Cortex of kidney (tissue), 1 donor: ENCODE measurements around the gene NID1.

Source experiments
- DNase-seq: peaks from one replicate; lab custom pipeline; 2025; lab: John Stamatoyannopoulos, UW

NID1 gene, protein sequence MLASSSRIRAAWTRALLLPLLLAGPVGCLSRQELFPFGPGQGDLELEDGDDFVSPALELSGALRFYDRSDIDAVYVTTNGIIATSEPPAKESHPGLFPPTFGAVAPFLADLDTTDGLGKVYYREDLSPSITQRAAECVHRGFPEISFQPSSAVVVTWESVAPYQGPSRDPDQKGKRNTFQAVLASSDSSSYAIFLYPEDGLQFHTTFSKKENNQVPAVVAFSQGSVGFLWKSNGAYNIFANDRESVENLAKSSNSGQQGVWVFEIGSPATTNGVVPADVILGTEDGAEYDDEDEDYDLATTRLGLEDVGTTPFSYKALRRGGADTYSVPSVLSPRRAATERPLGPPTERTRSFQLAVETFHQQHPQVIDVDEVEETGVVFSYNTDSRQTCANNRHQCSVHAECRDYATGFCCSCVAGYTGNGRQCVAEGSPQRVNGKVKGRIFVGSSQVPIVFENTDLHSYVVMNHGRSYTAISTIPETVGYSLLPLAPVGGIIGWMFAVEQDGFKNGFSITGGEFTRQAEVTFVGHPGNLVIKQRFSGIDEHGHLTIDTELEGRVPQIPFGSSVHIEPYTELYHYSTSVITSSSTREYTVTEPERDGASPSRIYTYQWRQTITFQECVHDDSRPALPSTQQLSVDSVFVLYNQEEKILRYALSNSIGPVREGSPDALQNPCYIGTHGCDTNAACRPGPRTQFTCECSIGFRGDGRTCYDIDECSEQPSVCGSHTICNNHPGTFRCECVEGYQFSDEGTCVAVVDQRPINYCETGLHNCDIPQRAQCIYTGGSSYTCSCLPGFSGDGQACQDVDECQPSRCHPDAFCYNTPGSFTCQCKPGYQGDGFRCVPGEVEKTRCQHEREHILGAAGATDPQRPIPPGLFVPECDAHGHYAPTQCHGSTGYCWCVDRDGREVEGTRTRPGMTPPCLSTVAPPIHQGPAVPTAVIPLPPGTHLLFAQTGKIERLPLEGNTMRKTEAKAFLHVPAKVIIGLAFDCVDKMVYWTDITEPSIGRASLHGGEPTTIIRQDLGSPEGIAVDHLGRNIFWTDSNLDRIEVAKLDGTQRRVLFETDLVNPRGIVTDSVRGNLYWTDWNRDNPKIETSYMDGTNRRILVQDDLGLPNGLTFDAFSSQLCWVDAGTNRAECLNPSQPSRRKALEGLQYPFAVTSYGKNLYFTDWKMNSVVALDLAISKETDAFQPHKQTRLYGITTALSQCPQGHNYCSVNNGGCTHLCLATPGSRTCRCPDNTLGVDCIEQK

DNA sequence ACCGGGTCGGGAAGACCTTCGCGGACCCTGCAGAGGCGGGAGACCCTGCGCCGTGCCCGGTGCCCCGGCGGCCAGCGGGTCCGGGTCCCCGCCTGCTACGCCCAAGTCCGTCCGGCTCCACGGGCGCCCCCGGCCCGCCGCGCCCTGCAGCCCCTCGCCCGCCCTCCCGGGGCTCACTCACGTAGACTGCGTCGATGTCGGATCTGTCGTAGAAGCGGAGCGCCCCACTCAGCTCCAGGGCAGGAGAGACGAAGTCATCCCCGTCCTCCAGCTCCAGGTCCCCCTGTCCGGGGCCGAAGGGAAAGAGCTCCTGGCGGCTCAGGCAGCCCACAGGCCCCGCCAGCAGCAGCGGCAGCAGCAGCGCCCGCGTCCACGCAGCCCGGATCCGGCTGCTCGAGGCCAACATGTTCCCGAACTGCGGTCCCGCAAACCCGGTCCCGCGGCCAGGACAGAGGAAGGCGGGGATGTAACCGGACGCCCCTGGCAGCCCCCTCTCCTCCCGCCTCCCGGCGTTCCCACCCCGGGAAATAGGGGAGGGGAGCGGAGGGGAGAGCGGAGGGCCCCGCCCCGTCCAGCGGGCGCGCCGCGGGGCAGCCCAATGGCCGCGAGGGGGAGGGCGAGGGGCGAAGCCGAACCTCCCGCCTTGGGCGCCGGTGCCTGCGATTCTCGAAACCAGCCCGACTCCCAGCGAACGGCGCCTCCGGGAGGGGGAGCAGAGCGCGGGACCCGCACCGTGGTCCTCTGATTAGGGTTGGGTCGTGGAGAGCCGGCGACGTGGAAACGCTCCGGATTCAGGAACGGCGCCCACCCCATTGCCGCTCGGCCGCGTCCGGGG is at the start of gene NID1:
Gene NID1, minus strand, starts transcription at position 417 of the 835 bp plus-strand sequence. Its CDS starts 11 bp downstream, at position 406.
- DNase-seq = peak; percentile 34

DNA sequence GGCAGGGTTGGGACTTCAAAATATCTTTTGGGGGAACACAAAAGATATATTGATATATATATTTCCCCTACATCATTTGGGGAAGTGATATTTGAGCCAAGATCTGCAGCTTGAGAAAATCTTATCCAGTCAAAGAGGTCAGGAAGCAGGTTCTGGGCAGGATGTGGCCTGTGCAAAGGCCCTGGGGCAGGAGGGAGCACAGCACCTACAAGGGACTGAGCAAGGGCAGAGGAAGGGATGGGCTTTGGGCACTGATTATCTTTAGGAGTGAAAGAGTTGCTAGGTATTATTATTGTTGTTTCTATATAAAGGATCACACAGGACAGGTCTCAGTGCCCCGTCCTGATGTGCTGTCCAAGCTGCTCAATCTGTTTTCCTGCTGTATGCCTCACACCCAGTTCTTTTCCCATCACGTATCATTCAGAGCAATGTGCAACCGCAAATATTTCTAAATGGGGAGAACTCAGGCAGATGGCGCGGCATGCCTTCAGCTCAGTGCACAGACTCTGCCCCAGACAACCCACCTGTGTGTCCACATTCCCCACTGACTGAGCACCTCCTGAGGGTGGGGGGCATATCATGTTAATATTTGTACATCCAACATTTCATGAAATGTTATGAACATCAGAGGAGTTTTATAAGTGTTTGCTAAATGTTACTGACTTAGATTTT is 49.3 kb upstream of the NID1 start:
- no peak for DNase-seq

DNA sequence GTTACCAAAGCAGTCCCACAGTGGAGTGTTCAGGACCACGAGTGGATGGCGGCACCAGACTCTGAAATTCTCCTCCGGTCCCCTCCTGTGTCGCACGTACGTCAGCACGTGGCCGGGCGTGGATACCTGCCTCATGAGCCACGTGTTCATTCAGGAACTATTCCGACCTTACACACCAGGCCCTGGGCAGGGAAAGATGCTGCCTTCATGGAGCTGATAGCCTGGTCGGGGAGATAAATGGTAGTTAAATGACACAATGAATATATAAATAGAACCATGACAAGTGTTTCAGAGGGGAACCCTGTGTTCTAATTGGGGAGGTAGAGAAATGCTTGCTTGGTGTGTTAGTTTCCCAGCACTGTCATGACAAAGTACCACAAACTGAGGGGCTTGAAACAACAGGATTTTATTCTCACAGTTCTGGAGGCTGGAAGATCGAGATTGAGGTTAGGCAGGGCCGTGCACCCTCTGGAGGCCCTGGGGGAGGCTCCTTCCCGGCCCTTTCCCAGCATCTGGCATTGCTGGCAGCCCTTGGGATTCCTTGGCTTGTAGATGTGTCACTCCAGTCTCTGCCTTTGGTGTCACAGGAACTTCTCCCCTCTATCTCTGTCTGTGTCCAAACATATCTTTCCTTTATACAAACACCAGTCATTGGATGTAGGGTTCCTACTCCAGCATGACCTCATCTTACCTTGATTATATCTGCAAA is 48.6 kb upstream of the NID1 start:
- no peak for DNase-seq

DNA sequence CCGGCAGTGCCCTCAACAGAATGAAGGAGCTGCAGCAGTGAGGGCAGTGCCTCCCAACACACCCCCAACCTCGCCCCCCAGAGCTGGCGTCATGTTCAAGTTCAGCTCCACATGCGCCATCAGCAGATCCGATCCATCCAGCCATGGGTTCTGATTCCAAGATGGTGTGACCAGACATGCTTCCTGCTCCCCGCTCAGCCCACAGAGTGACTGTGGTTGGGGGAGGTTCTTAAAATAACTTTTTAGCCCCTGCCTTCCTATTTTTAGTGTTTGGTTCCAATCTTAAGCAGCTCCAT is 47.4 kb upstream of the NID1 start:
- DNase-seq = no peak

DNA sequence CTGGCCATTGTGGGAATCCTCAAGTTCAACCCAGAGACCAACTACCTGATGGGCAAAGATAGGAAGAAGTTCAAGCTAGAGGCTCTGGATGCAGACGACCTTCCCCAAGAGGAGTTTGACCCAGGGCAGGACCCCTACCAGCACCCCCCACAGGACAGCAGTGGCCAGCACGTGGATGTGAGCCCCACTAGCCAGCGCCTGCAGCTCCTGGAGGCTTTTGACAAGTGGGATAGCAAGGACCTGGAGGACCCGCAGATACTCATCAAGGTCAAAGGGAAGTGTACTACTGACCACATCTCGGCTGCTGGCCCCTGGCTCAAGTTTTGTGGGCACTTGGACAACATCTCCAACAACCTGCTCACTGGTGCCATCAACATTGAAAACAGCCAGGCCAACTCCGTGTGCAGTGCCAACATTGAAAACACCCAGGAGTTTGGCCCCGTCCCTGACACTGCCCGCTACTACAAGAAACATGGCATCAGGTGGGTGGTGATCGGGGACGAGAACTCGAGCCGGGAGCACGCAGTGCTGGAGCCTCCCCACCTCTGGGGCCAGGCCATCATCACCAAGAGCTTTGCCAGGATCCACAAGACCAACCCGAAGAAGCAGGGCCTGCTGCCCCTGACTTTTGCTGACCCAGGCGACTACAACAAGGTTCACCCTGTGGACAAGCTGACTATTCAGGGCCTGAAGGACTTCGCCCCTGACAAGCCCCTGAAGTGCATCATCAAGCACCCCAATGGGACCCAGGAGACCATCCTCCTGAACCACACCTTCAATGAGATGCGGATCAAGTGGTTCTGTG is 46.8 kb upstream of the NID1 start:
- no peak for DNase-seq

DNA sequence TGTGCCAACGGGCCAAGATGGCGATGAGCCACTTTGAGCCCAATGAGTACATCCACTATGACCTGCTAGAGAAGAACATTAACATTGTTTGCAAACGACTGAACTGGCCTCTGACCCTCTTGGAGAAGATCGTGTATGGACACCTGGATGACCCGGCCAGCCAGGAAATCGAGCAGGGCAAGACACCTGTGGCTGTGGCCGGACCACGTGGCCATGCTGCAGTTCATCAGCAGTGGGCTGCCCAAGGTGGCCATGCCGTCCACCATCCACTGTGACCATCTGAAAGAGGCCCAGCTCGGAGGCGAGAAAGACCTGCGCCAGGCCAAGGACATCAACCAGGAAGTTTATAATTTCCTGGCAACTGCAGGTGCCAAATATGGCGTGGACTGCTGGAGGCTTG is 45.2 kb upstream of the NID1 start:
- DNase-seq = no peak

DNA sequence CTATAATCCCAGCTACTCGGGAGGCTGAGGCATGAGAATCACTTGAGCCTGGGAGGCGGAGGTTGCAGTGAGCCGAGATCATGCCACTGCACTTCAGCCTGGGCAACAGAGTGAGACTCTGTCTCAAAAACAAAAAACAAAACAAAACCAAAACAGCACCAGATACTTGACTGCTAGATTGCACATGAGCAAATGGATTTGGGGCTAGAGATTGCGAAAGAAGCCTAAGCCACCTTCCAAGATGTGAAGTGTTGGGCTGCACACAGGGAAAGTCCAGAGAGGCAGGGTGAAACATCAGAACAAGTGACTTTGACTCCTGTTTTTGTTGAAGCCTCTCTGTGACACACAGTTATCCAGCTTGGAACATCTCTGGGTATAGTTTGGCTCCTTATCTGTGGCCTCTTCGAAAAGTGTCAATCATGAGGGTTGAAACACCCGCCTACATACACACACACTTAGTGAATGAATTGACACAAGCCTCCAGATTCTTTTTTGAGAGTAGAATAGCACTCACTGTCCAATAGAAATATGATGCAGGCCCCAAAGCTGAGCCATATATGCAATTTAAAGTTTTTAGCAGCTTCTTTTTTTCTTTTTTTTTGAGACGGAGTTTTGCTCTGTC is 43.2 kb upstream of the NID1 start:
- no peak for DNase-seq

DNA sequence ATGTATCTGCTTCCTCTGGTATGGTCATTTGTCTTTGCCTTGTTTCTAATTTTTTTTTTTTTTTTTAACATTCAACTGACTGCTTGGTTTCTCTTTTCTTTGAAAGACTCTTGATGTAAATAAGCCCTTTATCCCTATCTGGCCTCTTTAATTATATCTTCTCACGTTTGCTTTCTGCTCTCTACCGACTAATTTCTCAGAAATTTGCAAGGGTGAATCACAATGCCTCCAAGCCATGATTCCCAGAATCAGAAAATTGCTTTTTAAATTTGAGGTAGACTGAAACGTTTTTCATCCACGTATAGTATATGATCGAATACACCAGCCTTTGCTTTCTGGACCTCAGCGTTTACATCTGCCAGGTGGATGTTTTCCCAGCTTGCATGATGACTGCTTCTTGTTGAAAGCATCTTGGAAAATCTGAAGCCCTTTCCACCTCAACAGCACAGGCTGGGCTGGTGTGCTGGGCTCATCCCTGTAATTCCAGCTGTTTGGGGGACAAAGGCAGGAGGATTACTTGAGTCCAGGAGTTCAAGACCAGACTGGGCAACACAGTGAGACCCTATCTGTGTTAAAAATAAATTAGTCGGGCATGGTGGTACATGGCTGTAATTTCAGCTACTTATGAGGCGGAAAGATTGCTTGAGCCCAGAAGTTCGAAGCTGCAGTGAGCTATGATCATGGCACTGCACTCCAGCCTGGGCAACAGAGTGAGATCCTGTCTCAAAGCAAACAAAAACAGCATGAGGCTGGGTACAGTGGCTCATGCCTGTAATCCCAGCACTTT is 42.4 kb upstream of the NID1 start:
- DNase-seq = no peak

DNA sequence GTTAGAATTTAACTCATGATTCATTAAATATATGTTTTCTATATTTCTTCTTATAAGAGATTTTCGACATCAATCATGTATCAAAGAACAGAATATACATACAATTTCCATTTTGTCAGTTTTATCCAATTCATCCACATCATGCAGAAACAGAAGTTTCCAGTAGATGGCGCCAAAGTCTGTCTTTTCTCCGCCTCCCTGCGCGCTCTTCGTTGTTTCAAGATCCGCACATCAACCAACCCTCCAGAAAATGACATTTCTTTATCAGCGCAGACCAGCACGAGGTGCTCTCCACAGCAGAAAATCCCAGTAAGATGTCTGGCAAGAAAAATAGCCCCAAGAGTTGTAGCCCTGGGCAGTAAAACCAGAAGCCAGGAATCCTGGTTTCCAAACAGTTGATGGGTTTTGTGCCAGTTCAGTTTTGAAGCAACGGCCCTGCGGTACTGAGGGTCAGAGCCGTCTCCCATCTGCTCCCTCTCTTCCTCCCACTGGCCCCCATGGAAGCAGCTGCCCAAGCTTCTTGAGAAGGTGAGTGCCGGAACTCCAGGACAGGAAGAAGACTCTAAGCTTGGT is 38.8 kb upstream of the NID1 start:
- no peak for DNase-seq

DNA sequence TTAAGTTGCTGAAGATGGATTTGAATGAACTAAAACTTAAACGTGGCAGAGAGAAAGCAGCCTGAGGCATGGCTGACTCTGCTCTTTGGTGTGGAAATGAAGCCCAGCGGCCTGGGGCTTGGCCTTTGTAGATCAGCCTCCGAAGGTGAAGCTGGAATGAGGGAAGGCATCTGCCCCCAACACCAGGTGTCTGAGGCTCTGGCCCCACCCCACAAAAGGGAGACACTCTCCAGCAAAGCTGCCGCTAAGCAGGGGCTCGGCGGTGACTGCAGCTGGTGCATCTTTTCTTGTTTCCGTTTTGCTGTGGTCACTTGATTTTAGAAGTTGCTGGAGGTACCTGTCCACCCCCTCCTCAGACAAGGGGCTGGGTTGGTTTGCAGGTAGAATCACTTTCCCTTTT is 38.2 kb upstream of the NID1 start:
- no peak for DNase-seq

DNA sequence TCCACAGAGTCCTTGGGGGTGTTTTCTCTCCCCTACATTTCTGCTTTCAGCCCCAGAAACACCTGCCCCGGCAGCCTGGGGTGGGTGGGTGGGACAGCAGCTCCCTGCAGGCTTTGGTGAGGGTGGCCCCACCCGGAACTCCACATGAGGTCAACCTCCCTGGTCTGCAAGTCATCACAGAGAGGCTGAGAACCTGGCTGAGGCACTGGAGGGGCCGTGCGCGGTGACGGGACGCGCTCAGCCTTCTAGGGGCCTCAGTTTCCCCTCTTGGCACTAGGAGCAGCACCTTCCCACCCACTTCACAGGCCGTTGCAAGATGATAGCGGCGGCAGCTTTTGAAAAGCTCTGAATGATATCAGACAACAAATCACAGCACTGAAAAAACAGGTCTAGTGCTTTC is 37.7 kb upstream of the NID1 start:
- DNase-seq = no peak

DNA sequence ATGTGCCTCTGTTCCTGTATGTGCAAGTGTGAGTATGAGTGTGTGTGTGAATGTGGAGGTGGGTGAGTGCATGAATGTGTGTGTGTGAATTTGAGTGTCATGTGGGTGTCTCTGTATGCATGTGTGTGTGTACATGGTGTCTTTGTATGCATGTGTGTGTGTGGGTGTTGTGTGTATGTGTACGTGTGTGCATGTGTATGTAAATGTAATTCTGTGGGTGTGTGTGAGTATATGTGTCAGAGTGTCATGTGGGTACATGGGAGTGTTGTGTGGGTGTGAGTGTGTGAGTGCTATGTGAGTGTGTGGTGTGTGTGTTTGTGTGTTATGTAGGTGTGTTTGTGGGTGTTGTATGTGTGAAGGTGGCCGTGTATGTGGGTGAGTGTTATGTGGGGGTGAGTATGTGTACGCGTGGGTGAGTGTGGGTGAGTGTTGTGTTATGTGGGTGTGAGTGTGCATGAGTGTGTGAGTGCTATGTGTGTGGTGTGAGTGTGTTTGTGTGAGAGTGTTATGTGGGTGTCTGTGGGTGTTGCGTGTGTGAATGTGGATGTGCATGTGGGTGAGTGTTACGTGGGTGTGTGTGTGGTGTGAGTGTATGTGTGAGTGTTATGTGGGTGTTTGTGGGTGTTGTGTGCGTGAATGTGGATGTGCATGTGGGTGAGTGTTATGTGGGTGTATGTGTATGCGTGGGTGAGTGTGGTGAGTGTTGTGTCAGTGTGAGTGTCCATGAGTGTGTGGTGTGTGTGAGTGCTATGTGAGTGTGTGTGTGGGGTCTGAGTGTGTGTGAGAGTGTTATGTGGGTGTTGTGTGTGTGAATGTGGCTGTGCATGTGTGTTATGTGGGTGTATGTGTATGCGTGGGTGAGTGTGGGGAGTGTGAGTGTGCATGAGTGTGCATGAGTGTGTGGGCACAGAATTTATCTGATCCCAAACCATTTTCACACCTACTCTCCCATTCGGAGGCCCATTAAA is 36.6 kb upstream of the NID1 start:
- no peak for DNase-seq

DNA sequence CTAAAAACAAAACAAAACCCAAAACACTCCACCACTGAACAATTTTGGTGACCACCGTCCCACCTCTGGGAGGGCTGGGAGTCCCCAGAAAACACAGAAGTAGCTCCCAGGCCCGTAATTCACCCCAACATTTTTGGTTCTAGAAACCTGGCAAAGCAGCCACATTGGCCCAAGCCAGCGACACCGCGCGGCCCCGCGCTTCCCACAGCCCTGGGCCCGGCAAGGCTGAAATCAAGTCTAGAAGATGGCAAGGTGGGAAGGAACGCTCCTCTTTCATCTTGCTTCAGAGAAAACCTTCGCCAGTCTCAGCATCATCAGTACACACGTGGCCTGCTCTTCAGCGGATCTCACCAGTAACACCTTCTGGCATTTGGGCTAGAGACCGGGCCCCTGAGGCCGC is 35.9 kb upstream of the NID1 start:
- no peak for DNase-seq

DNA sequence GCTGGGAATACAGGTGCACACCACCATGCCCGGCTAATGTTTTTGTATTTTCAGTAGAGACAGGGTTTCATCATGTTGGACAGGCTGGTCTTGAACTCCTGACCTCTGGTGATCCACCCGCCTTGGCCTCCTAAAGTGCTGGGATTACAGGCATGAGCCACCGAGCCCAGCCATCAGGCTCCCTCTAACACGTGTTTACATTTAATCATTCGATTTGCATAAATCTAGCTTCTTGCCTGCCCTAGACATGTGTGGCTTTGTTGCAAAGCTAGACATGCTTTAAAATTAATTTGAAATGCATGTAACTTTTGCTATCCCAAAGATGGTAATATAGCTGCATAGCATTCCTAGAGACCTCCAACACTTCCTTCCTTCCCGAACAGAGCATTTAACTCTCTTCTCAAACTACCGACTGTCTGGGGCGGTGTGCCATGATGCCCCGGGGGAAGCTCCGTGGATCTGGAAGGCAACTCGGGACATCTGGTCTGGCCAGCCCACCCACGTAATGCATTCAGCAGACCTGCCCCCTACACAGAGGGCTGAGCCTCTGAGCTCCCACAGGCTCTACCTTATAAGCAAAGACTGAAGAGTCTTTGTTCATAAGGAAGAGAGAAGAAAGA is 34.6 kb upstream of the NID1 start:
- DNase-seq = no peak

DNA sequence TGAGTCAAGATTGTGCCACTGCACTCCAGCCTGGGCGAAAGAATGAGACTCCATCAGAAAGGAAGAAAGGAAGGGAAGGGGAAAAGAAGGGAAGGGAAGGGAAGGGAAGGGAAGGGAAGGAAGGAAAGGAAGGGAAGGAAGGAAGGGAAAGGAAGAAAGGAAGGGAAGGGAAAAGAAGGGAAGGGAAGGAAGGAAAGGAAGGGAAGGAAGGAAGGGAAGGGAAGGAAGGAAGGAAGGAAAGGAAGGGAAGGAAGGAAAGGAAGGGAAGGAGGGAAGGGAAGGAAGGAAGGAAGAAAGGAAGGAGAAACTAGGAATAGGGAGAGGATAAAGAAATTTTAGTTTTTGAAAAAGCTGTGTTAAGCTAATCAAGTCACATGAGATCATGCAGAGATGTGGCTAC is 33.4 kb upstream of the NID1 start:
- no peak for DNase-seq
